H1 (cell line): ENCODE data around the gene C16orf95. TPM values are rescaled to one million over a fixed set of nuclear protein-coding genes. Genes with fewer than 3 reads are reported as not detected.

Experiments used
- CTCF ChIA-PET: fragments of 300-600 bp; sonication (Branson Sonifier 250); formaldehyde crosslinking; loops from one replicate; lab custom pipeline; 2021; ENCODE audit not compliant: partially characterized antibody; lab: Charles Lee
- POLR2A ChIA-PET: fragments of 300-600 bp; sonication (Branson Sonifier 250); formaldehyde crosslinking; loops from one replicate; lab custom pipeline; 2021; ENCODE audit warnings: inconsistent platforms; ENCODE audit not compliant: partially characterized antibody; lab: Charles Lee
- DNase-seq, 2 experiments: peaks; one replicate each; pipeline versions ENCODE4 v3.0.0 to v3.0.0-alpha.2; 2010 to 2022; ENCODE audit warnings: low spot score in 2 of 2, low read depth in 1 of 2, mixed read lengths in 1 of 2
- FAIRE-seq: peaks from 2 replicates; lab custom pipeline; 2011; peaks lifted over from hg19 to GRCh38; lab: Jason Lieb, UNC
- H2AFZ ChIP-seq: 2 replicates; pipeline ENCODE4 v1.8.1; 2012; ENCODE audit warnings: low read length, inconsistent platforms
- H2AK5ac ChIP-seq: 2 replicates; pipeline ENCODE4 v1.6.1; 2013; ENCODE audit warnings: low read depth, low read length
- H2BK120ac ChIP-seq: replicated peaks from 2 replicates; pipeline ENCODE3; 2013; ENCODE audit warnings: low read depth, low read length, inconsistent platforms
- H2BK12ac ChIP-seq: 2 replicates; pipeline ENCODE4 v1.6.1; 2013; ENCODE audit warnings: low read depth, low read length
- H2BK15ac ChIP-seq: 2 replicates; pipeline ENCODE4 v1.6.1; 2013; ENCODE audit warnings: low read length
- H2BK20ac ChIP-seq: 2 replicates; pipeline ENCODE4 v1.6.1; 2013; ENCODE audit warnings: low read length
- H2BK5ac ChIP-seq: 2 replicates; pipeline ENCODE4 v1.6.1; 2013; ENCODE audit warnings: low read depth, low read length
- H3K14ac ChIP-seq: 2 replicates; pipeline ENCODE4 v1.6.1; 2013; ENCODE audit warnings: inconsistent platforms; ENCODE audit not compliant: insufficient read length
- H3K18ac ChIP-seq: 2 replicates; pipeline ENCODE4 v1.6.1; 2013; ENCODE audit warnings: low read length; ENCODE audit errors: extremely low read depth
- H3K23ac ChIP-seq: 2 replicates; pipeline ENCODE4 v1.6.1; 2013; ENCODE audit warnings: inconsistent platforms; ENCODE audit not compliant: insufficient read length
- H3K23me2 ChIP-seq: 2 replicates; pipeline ENCODE4 v1.6.1; 2013; ENCODE audit warnings: low read depth, low read length
- H3K27ac ChIP-seq: 2 replicates; pipeline ENCODE4 v1.6.1; 2011; ENCODE audit warnings: low read depth, low read length, inconsistent platforms
- H3K27me3 ChIP-seq, 4 experiments: replicated peaks in 1 of 4; 1 replicate in 1 of 4; 2 replicates in 3 of 4; pipeline versions ENCODE4 v1.6.1 to v1.8.1; 2011 to 2013; ENCODE audit warnings: low read length in 3 of 4, mild to moderate bottlenecking in 3 of 4, inconsistent platforms in 2 of 4, mixed read lengths in 2 of 4, moderate library complexity in 1 of 4; ENCODE audit not compliant: control insufficient read depth in 3 of 4, insufficient read depth in 3 of 4; ENCODE audit errors: extremely low read depth in 1 of 4
- H3K36me3 ChIP-seq, 4 experiments: 2 replicates each; pipeline versions ENCODE4 v1.6.1 to v1.8.1; 2011 to 2013; ENCODE audit warnings: mild to moderate bottlenecking in 4 of 4, low read length in 3 of 4, moderate library complexity in 2 of 4, control low read depth in 1 of 4, inconsistent platforms in 1 of 4; ENCODE audit not compliant: insufficient read depth in 4 of 4, control insufficient read depth in 2 of 4
- H3K4ac ChIP-seq: replicated peaks from 2 replicates; pipeline ENCODE3; 2013; ENCODE audit warnings: low read length, low read depth, mixed read lengths, inconsistent platforms; ENCODE audit not compliant: insufficient read length
- H3K4me1 ChIP-seq, 4 experiments: replicated peaks in 1 of 4; 1 replicate in 1 of 4; 2 replicates in 3 of 4; pipeline versions ENCODE4 v1.6.1 to v1.8.1; 2011 to 2013; ENCODE audit warnings: low read length in 3 of 4, inconsistent platforms in 2 of 4, mixed read lengths in 1 of 4; ENCODE audit not compliant: insufficient read depth in 4 of 4, control insufficient read depth in 3 of 4
- H3K4me2 ChIP-seq, 2 experiments: 2 replicates each; pipeline versions ENCODE4 v1.6.1 to v1.8.1; 2011 to 2013; ENCODE audit warnings: low read depth in 2 of 2, low read length in 2 of 2, control low read depth in 1 of 2, inconsistent platforms in 1 of 2, mild to moderate bottlenecking in 1 of 2; ENCODE audit not compliant: insufficient read depth in 1 of 2
- H3K4me3 ChIP-seq, 4 experiments: fragments of 200-600, 300-600 bp in 1 of 4; sonication (generic), shearing (Covaris generic), sonication (Bioruptor Twin) in 1 of 4; 2 replicates each; pipeline versions ENCODE4 v1.5.1 to v1.8.1; 2011 to 2016; ENCODE audit warnings: low read length in 4 of 4, low read depth in 3 of 4, control low read depth in 2 of 4, inconsistent platforms in 2 of 4, mild to moderate bottlenecking in 2 of 4, mixed read lengths in 1 of 4, moderate library complexity in 1 of 4; ENCODE audit not compliant: insufficient read depth in 2 of 4; ENCODE audit errors: extremely low read depth in 1 of 4
- H3K56ac ChIP-seq: replicated peaks from 2 replicates; pipeline ENCODE3; 2013; ENCODE audit warnings: low read depth, mild to moderate bottlenecking, mixed read lengths, low read length, inconsistent platforms; ENCODE audit not compliant: insufficient read length
- H3K79me1 ChIP-seq: 2 replicates; pipeline ENCODE4 v1.6.1; 2013; ENCODE audit warnings: low read depth, low read length, control low read depth
- H3K79me2 ChIP-seq, 2 experiments: 2 replicates each; pipeline versions ENCODE4 v1.6.1 to v1.8.1; 2012 to 2013; ENCODE audit warnings: low read length in 2 of 2, mild to moderate bottlenecking in 2 of 2, inconsistent platforms in 1 of 2; ENCODE audit not compliant: insufficient read depth in 2 of 2, control insufficient read depth in 1 of 2
- H3K9ac ChIP-seq, 4 experiments: replicated peaks in 1 of 4; 1 replicate in 1 of 4; 2 replicates in 3 of 4; pipeline versions ENCODE4 v1.6.1 to v1.8.1; 2011 to 2013; ENCODE audit warnings: low read depth in 3 of 4, low read length in 3 of 4, control low read depth in 2 of 4, mild to moderate bottlenecking in 2 of 4, moderate library complexity in 2 of 4, inconsistent platforms in 1 of 4; ENCODE audit errors: extremely low read depth in 1 of 4
- H3K9me3 ChIP-seq, 2 experiments: 2 replicates each; pipeline versions ENCODE4 v1.6.1 to v1.8.1; 2012 to 2013; ENCODE audit warnings: mild to moderate bottlenecking in 2 of 2, moderate library complexity in 2 of 2, control low read depth in 1 of 2, inconsistent platforms in 1 of 2, low read depth in 1 of 2, low read length in 1 of 2, mixed read lengths in 1 of 2; ENCODE audit not compliant: insufficient read depth in 2 of 2
- H4K20me1 ChIP-seq, 2 experiments: replicated peaks in 1 of 2; 2 replicates each; pipeline versions ENCODE3 to v1.8.1; 2011 to 2013; ENCODE audit warnings: inconsistent platforms in 2 of 2, low read length in 2 of 2, mild to moderate bottlenecking in 1 of 2; ENCODE audit not compliant: insufficient read depth in 2 of 2, control insufficient read depth in 1 of 2
- H4K5ac ChIP-seq: 2 replicates; pipeline ENCODE4 v1.6.1; 2013; ENCODE audit warnings: low read length, low read depth, mixed read lengths, inconsistent platforms; ENCODE audit not compliant: insufficient read length
- H4K8ac ChIP-seq: 2 replicates; pipeline ENCODE4 v1.8.0; 2013; ENCODE audit warnings: mild to moderate bottlenecking, moderate library complexity, low read length, inconsistent platforms; ENCODE audit not compliant: insufficient read depth; ENCODE audit errors: extremely low read depth
- H4K91ac ChIP-seq: replicated peaks from 2 replicates; pipeline ENCODE3; 2013; ENCODE audit warnings: low read length, mixed read lengths, inconsistent platforms; ENCODE audit not compliant: insufficient read length
- EP300 ChIP-seq, 2 experiments: IDR thresholded peaks; 1 replicate in 1 of 2; 2 replicates in 1 of 2; pipeline ENCODE4 v1.6.1; 2011 to 2012; ENCODE audit warnings: low read depth in 2 of 2, low read length in 2 of 2, mild to moderate bottlenecking in 2 of 2, borderline replicate concordance in 1 of 2, inconsistent platforms in 1 of 2, moderate library complexity in 1 of 2
- WGBS, 2 experiments: shearing (Covaris generic) in 1 of 2; methylation state at CpG; one replicate each; pipeline versions ENCODE4 v1.1.6 to v1.1.7; 2013 to 2015; ENCODE audit warnings: low lambda C conversion rate in 2 of 2, mixed read lengths in 2 of 2, inconsistent platforms in 1 of 2, low coverage in 1 of 2, missing lambda C conversion rate in 1 of 2; ENCODE audit not compliant: insufficient replicate concordance in 2 of 2, insufficient coverage in 1 of 2, insufficient read length in 1 of 2; ENCODE audit errors: extremely low coverage in 1 of 2, missing lambda C conversion rate in 1 of 2; 5-methylcytosine and 5-hydroxymethylcytosine counted together
- polyA plus RNA-seq, 7 experiments: library from polyadenylated mRNA; depleted of rRNA in 3 of 7; stranded (reverse) in 5 of 7; unstranded in 2 of 7; fragments of >200 nt in 5 of 7; fragments of 200-250 nt in 2 of 7; gene quantifications; 1 replicate in 5 of 7; 2 replicates in 1 of 7; 4 replicates in 1 of 7; pipeline versions ENCODE4 v1.2.1 to v1.2.3, GENCODE V29; 2011 to 2013; ENCODE audit warnings: missing spikeins in 2 of 7, mixed read lengths in 2 of 7
- total RNA-seq: library from RNA; stranded (reverse); fragmentation: NEBNext Ultra II Directional; extraction: Animal tissue kit (Norgen Biotek cat#: 25700); gene quantifications from 2 replicates; pipeline ENCODE4 v1.2.1, GENCODE V29; 2021

Gene C16orf95
- total and polyA plus RNA-seq, 2 of the 8 experiments (the other 6 are each of a cell fraction or from before 2014, with no cell fraction given) = 5.0 to 5.4 TPM

GRCh38 chr16:87311387-87311786, 5.8 kb downstream of the C16orf95 start:
- 89% methylated on average over 5 of the region's 5 CpGs; no CpG with 5 or more reads in 1 of the 2 experiments for WGBS, 2 experiments
- ChIA-PET CTCF (interaction anchor here (0.7 kb wide), 1 partner anchor 29 kb away, joined by 3 read pairs; no protein-coding TSS in a partner anchor), POLR2A (no interaction called here)
- H3K18ac ChIP-seq = no peak overlapping the region
- H2AK5ac ChIP-seq = no peak overlapping the region
- no peak overlapping the region for H3K23ac ChIP-seq
- H4K20me1 ChIP-seq = no peaks in the 10 kb centered on the region
- no peak overlapping the region for H4K8ac ChIP-seq
- H3K27ac ChIP-seq = no peak overlapping the region
- no peaks in the 10 kb centered on the region for H3K79me2 ChIP-seq
- no peak overlapping the region for H2BK120ac ChIP-seq
- FAIRE-seq (no peak), DNase-seq (no peak)
- H3K4me2 ChIP-seq = no peak overlapping the region
- no peaks in the 10 kb centered on the region for H3K79me1 ChIP-seq
- TF ChIP-seq EP300 (IDR thresholded peaks at IDR 0.05; ENCODE audit: borderline replicate concordance in 1 of 2, low read depth in 2 of 2, low read length in 2 of 2) = no peak
- H3K9me3 ChIP-seq = peaks cover 0 to 5% of the 10 kb centered on the region in 2 experiments; a peak in 1 of 4 replicates
- H2BK5ac ChIP-seq = no peak overlapping the region
- H2AFZ ChIP-seq = no peak overlapping the region
- H4K91ac ChIP-seq = no peak overlapping the region
- no peak overlapping the region for H3K56ac ChIP-seq
- H3K4me1 ChIP-seq = no peaks in the 10 kb centered on the region
- no peak overlapping the region for H2BK20ac ChIP-seq
- 0 out of 8 replicates have a peak, but pooled peaks cover 0 to 2% (median 0%) of the 10 kb centered on the region in 4 experiments for H3K36me3 ChIP-seq
- H3K9ac ChIP-seq = no peak overlapping the region
- H3K23me2 ChIP-seq = no peaks in the 10 kb centered on the region
- H3K4me3 ChIP-seq = no peak overlapping the region
- no peaks in the 10 kb centered on the region for H3K27me3 ChIP-seq
- no peak overlapping the region for H4K5ac ChIP-seq
- H3K4ac ChIP-seq = no peak overlapping the region
- H3K14ac ChIP-seq = no peak overlapping the region
- H2BK15ac ChIP-seq = no peak overlapping the region
- no peak overlapping the region for H2BK12ac ChIP-seq
